HG03103 (cell line): ENCODE data around the gene MRPL43.

ENCODE experiments used
- ATAC-seq: cut with Tn5 transposase; IDR thresholded peaks from one replicate; pipeline ENCODE4 v1.9.1; 2021; ENCODE audit warnings: low read depth; ENCODE audit not compliant: unreplicated experiment

MRPL43 gene

GRCh38 chr10:101005869-101006567 is 18.7 kb upstream of the MRPL43 start:
- no peak for ATAC-seq

GRCh38 chr10:101005361-101005760 is 18.1 kb upstream of the MRPL43 start:
- ATAC-seq, result no peak

GRCh38 chr10:101003639-101004206 is 16.4 kb upstream of the MRPL43 start:
- no peak for ATAC-seq

GRCh38 chr10:101002456-101002855 is 15.2 kb upstream of the MRPL43 start:
- no peak for ATAC-seq

GRCh38 chr10:101001659-101002035 is 14.3 kb upstream of the MRPL43 start:
- no peak for ATAC-seq

GRCh38 chr10:101000915-101001658 is 13.8 kb upstream of the MRPL43 start:
- ATAC-seq, result no peak

- ATAC-seq, result no peak
Observed at GRCh38 chr10:101000127-101000914, 13.0 kb upstream of the MRPL43 start.

GRCh38 chr10:100999742-101000126 is 12.4 kb upstream of the MRPL43 start, which contains the start of gene LZTS2:
Gene LZTS2, plus strand, starts transcription at chr10:100999808. Its CDS starts 2,731 bp downstream, at chr10:101002539.
- ATAC-seq, result no peak

GRCh38 chr10:100998991-100999741 is 11.9 kb upstream of the MRPL43 start:
- no peak for ATAC-seq

- ATAC-seq, result no peak
Observed at GRCh38 chr10:100998183-100998990, 11.1 kb upstream of the MRPL43 start.

- ATAC-seq, result no peak
Observed at GRCh38 chr10:100997360-100998182, 10.3 kb upstream of the MRPL43 start.

GRCh38 chr10:100996678-100997359 is 9.5 kb upstream of the MRPL43 start:
- ATAC-seq, result no peak

GRCh38 chr10:100995181-100995580 is 7.9 kb upstream of the MRPL43 start:
- ATAC-seq, result no peak

GRCh38 chr10:100993986-100994708 is 6.8 kb upstream of the MRPL43 start:
- no peak for ATAC-seq

GRCh38 chr10:100989088-100989487 is 1.8 kb upstream of the MRPL43 start:
- no peak for ATAC-seq

- no peak for ATAC-seq
Observed at GRCh38 chr10:100988166-100988565, 869 bp upstream of the MRPL43 start.

- peak; percentile 18 for ATAC-seq
Observed at GRCh38 chr10:100987685-100988049, 370 bp upstream of the MRPL43 start.

- no peak for ATAC-seq
Observed at GRCh38 chr10:100986623-100986951, 710 bp downstream of the MRPL43 start.
